ENCODE measurements around the gene TOR1AIP1.

TOR1AIP1 gene

GRCh38 chr1:179911812-179912211 is 29.7 kb downstream of the TOR1AIP1 start:
- no peak overlapping the region for H3K27ac Mint-ChIP-seq
- H3K9me3 Mint-ChIP-seq = no peaks in the 10 kb centered on the region
- CTCF ChIA-PET = interaction anchor here (1.4 kb wide), 1 partner anchor 33 kb away, joined by 4 read pairs; no protein-coding TSS in a partner anchor
- H3K36me3 Mint-ChIP-seq = peaks cover 37% of the 10 kb centered on the region
- H3K27me3 Mint-ChIP-seq = no peaks in the 10 kb centered on the region
- no peaks in the 10 kb centered on the region for H3K4me1 Mint-ChIP-seq
- DNase-seq = no peak
- H3K4me3 Mint-ChIP-seq = no peak overlapping the region

DNA sequence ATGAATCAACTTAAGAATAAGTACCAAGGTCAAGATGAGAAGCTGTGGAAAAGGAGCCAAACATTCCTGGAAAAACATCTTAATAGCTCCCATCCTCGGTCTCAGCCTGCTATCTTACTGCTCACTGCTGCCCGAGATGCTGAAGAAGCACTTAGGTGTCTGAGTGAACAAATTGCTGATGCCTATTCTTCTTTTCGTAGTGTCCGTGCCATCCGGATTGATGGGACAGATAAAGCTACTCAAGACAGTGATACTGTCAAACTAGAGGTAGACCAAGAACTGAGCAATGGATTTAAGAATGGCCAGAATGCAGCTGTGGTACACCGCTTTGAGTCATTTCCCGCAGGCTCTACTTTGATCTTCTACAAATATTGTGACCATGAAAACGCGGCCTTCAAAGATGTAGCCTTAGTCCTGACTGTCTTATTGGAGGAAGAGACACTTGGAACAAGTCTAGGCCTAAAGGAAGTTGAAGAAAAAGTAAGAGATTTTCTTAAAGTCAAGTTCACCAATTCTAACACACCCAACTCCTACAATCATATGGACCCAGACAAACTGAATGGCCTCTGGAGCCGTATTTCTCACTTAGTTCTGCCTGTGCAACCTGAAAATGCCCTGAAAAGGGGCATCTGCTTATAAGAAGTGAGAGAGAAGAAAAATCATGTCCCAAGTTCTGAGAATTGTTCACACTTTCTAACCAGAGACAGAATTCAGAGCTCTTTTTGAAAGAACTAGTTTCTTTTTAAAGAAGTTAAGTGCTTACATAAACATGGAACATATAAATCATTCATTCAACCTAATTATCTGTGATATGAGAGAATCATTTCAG is 35.7 kb downstream of the TOR1AIP1 start:
- H3K9me3 Mint-ChIP-seq = no peaks in the 10 kb centered on the region
- H3K36me3 Mint-ChIP-seq = peaks cover 40% of the 10 kb centered on the region
- peak overlapping the region; percentile 19 for H3K27ac Mint-ChIP-seq

DNA sequence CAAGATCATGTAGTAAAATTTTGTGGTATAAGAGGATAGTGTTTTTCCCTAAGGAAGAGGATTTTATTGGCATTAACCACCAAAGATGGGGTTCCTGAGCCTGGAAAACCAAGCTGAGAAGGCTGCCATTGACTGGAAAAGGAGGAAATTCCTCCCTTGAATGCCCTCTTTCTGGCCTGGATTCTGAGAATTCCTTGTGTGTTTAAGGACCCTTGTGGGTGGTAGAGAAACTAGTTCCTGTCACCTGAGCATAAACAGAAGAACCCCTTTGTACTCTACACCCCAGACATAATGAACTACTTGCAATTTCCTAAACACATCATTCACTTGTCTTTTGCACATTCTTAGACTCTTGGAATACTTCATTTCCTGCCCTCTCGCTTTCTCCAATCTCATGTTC is 39.4 kb downstream of the TOR1AIP1 start:
- Mint-ChIP-seq H3K36me3 (peaks cover 32% of the 10 kb centered on the region), H3K9me3 (no peaks in the 10 kb centered on the region), H3K27ac (no peak overlapping the region), H3K4me1 (peaks cover 3% of the 10 kb centered on the region), H3K4me3 (no peak overlapping the region), H3K27me3 (no peaks in the 10 kb centered on the region)
- no peak for DNase-seq
- CTCF ChIA-PET = no interaction called here

More for the DNA sequence above, 35.7 kb downstream of the TOR1AIP1 start:
- DNase-seq = no peak
- Mint-ChIP-seq H3K27me3 (no peaks in the 10 kb centered on the region), H3K4me1 (peaks cover 3% of the 10 kb centered on the region), H3K4me3 (no peak overlapping the region)
- CTCF ChIA-PET = no interaction called here

- H3K27me3 Mint-ChIP-seq = no peaks in the 10 kb centered on the region
- no peaks in the 10 kb centered on the region for H3K9me3 Mint-ChIP-seq
- no peak for DNase-seq
- peaks cover 3% of the 10 kb centered on the region for H3K4me1 Mint-ChIP-seq
- H3K27ac Mint-ChIP-seq = no peak overlapping the region
- H3K36me3 Mint-ChIP-seq = peaks cover 31% of the 10 kb centered on the region
- H3K4me3 Mint-ChIP-seq = no peak overlapping the region
- CTCF ChIA-PET = interaction anchor here (0.6 kb wide), 1 partner anchor 131 kb away, joined by 4 read pairs; no protein-coding TSS in a partner anchor
Observed at GRCh38 chr1:179921981-179922872, 40.1 kb downstream of the TOR1AIP1 start.

- Mint-ChIP-seq H3K4me3 (no peak overlapping the region), H3K9me3 (no peaks in the 10 kb centered on the region), H3K4me1 (peaks cover under 1% of the 10 kb centered on the region), H3K27ac (no peak overlapping the region), H3K36me3 (peaks cover 23% of the 10 kb centered on the region), H3K27me3 (no peaks in the 10 kb centered on the region)
- CTCF ChIA-PET = no interaction called here
- no peak for DNase-seq
Observed at GRCh38 chr1:179923029-179923428, 40.9 kb downstream of the TOR1AIP1 start.

DNA sequence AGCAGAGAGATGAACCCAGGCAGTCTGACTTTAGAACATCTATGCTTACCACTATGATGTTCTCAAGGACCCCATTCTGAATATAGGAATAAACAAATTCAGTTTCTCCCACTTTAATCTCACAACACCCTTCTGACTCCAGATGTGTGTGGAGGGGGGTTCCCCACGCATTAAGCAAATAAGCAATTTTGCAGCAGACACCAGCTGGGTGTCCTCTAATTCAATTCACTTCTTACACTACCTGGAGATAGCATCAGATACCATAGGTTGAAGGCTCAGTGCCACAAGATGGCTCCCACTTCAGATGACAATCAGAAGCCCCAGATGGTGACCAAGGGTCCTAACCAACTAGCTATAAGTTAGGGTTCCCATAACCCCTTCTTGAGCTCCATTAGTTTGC is 42.2 kb downstream of the TOR1AIP1 start:
- CTCF ChIA-PET = no interaction called here

GRCh38 chr1:179925302-179925701 is 43.2 kb downstream of the TOR1AIP1 start:
- CTCF ChIA-PET = interaction anchor here (0.6 kb wide), 1 partner anchor 28 kb away, joined by 3 read pairs; no protein-coding TSS in a partner anchor
- Mint-ChIP-seq H3K4me1 (no peaks in the 10 kb centered on the region), H3K27me3 (no peaks in the 10 kb centered on the region)

More for the DNA sequence above, 42.2 kb downstream of the TOR1AIP1 start:
- no peak for DNase-seq
- Mint-ChIP-seq H3K9me3 (no peaks in the 10 kb centered on the region), H3K4me3 (no peak overlapping the region), H3K4me1 (no peaks in the 10 kb centered on the region), H3K36me3 (peaks cover 14% of the 10 kb centered on the region), H3K27ac (no peak overlapping the region), H3K27me3 (no peaks in the 10 kb centered on the region)

GRCh38 chr1:179925922-179926849 is 44.1 kb downstream of the TOR1AIP1 start:
- CTCF ChIA-PET = no interaction called here
- H3K4me1 Mint-ChIP-seq = no peaks in the 10 kb centered on the region
- no peak for DNase-seq
- H3K27ac Mint-ChIP-seq = no peak overlapping the region
- H3K4me3 Mint-ChIP-seq = no peak overlapping the region
- H3K36me3 Mint-ChIP-seq = peaks cover 9% of the 10 kb centered on the region
- H3K9me3 Mint-ChIP-seq = no peaks in the 10 kb centered on the region
- H3K27me3 Mint-ChIP-seq = no peaks in the 10 kb centered on the region

More at GRCh38 chr1:179925302-179925701, 43.2 kb downstream of the TOR1AIP1 start:
- no peaks in the 10 kb centered on the region for H3K9me3 Mint-ChIP-seq
- no peak for DNase-seq
- no peak overlapping the region for H3K27ac Mint-ChIP-seq
- peaks cover 10% of the 10 kb centered on the region for H3K36me3 Mint-ChIP-seq
- no peak overlapping the region for H3K4me3 Mint-ChIP-seq

GRCh38 chr1:179926850-179927205 is 44.7 kb downstream of the TOR1AIP1 start:
- Mint-ChIP-seq H3K27me3 (no peaks in the 10 kb centered on the region), H3K4me1 (no peaks in the 10 kb centered on the region), H3K36me3 (peaks cover 4% of the 10 kb centered on the region), H3K9me3 (no peaks in the 10 kb centered on the region), H3K4me3 (no peak overlapping the region), H3K27ac (no peak overlapping the region)
- CTCF ChIA-PET = no interaction called here
- DNase-seq = no peak

DNA sequence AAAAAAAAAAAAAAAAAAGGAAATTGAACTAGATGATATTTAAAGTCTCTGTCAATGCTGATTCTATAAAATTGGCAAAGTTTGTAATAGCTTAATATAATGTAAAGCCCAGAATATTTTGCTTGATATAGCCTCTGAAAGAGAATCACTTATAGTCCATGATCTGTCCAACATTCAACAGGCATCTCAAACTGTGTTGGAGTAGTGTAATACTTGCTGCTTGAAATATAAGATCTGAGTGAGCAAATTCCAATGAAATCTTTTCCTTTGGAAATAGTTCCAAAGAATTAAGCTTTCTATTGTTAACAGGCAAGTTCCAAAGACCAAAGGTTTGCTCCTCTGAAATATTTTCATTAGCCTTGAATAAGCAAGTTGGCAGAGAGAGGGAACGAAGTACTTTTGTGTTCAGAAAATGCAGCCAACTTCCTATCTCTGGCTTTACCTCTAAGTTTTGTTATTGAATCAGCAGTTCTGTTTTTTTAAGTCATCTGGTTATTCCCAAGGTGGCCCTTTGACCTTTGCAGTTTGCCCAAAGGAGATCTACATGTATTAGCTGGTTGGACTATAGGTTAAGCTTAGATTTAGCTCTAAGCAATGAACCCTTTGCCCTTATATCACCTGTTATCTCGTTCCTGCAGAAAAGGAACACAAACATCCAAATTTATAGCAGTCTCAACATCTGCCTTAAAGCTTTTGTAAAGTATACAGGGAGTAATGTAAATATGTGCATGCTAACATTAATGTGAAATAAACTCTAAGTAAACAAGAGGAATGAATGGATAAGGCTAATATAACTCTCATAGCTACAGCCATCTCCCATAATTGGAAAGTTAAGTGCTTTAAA is 48.1 kb downstream of the TOR1AIP1 start:
- no peaks in the 10 kb centered on the region for H3K4me1 Mint-ChIP-seq
- H3K27me3 Mint-ChIP-seq = peaks cover 10% of the 10 kb centered on the region
- H3K4me3 Mint-ChIP-seq = no peak overlapping the region
- no peaks in the 10 kb centered on the region for H3K9me3 Mint-ChIP-seq
- DNase-seq = no peak
- no peak overlapping the region for H3K27ac Mint-ChIP-seq
- CTCF ChIA-PET = no interaction called here
- no peaks in the 10 kb centered on the region for H3K36me3 Mint-ChIP-seq

GRCh38 chr1:179930867-179931266 is 48.8 kb downstream of the TOR1AIP1 start:
- Mint-ChIP-seq H3K36me3 (no peaks in the 10 kb centered on the region), H3K4me3 (no peak overlapping the region), H3K27me3 (peaks cover 10% of the 10 kb centered on the region), H3K4me1 (no peaks in the 10 kb centered on the region), H3K9me3 (no peaks in the 10 kb centered on the region), H3K27ac (no peak overlapping the region)
- CTCF ChIA-PET = no interaction called here
- DNase-seq = no peak

GRCh38 chr1:179933219-179933618 is 51.1 kb downstream of the TOR1AIP1 start:
- CTCF ChIA-PET = interaction anchor here (2.0 kb wide), 1 partner anchor 246 kb away, joined by 5 read pairs; no protein-coding TSS in a partner anchor

DNA sequence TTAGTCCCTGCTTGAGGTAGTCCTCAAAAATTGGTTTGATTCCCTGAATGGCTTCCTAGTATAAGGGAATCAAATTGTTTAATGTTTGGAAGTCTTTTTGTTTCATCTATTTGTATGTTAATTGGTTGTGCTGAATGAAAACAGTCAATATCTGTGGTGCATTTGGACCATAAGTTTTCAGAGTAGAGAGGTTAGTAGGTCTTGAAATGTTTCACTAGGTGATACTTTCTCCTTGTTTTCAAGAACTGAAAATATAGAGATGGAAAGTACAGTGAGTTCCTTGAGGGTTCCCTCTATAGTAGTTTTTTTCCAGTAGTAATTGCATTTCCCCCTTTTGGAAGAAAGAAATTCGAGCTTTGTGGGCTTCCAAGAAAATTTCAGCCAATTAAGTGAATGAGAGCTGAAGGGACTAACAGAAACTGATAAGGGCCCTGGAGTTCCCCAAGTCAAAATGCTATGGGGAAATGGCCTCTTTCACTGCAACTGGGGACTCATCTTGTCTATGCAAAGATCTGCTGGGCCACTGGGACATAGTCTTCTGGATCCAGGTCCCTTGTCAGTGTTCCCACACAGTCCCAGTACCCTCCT is 53.9 kb downstream of the TOR1AIP1 start:
- DNase-seq = no peak
- Mint-ChIP-seq H3K36me3 (no peaks in the 10 kb centered on the region), H3K4me1 (no peaks in the 10 kb centered on the region), H3K4me3 (no peak overlapping the region), H3K27ac (no peak overlapping the region), H3K9me3 (no peaks in the 10 kb centered on the region), H3K27me3 (peaks cover 25% of the 10 kb centered on the region)
- CTCF ChIA-PET = no interaction called here

More at GRCh38 chr1:179933219-179933618, 51.1 kb downstream of the TOR1AIP1 start:
- Mint-ChIP-seq H3K9me3 (no peaks in the 10 kb centered on the region), H3K27ac (no peak overlapping the region), H3K4me1 (no peaks in the 10 kb centered on the region), H3K4me3 (no peak overlapping the region), H3K27me3 (peaks cover 15% of the 10 kb centered on the region), H3K36me3 (no peaks in the 10 kb centered on the region)
- DNase-seq = no peak

All from activated naive CD4-positive, alpha-beta T cell treated with anti-CD3 and anti-CD28 coated beads, Interleukin-2, amount 10 ng/mL, durations not matched to agents 7 days and 5 days (primary cell).